Type B pancreatic cell (in vitro differentiated cells): ENCODE results near the gene DNAH2. TPM values are rescaled to one million over a fixed set of nuclear protein-coding genes. Genes with fewer than 3 reads are reported as not detected.
A peak's percentile ranks its signal among the peaks of the same experiment; 100 is the strongest.

Experiments used
- DNase-seq: peaks from one replicate; pipeline ENCODE4 v3.0.0; 2021; ENCODE audit warnings: mixed read lengths; ENCODE audit not compliant: unreplicated experiment; ENCODE audit errors: extremely low spot score
- H3K27ac Mint-ChIP-seq: 2 replicates; pipeline ENCODE4 v1.8.0; 2021; ENCODE audit warnings: mild to moderate bottlenecking, mixed read lengths
- H3K27me3 Mint-ChIP-seq: 2 replicates; pipeline ENCODE4 v1.8.0; 2021; ENCODE audit warnings: mixed read lengths
- H3K36me3 Mint-ChIP-seq: 2 replicates; pipeline ENCODE4 v1.8.0; 2021; ENCODE audit warnings: mixed read lengths
- H3K4me1 Mint-ChIP-seq: one replicate; pipeline ENCODE4 v1.8.0; 2021; ENCODE audit warnings: mixed read lengths; ENCODE audit not compliant: unreplicated experiment
- H3K4me3 Mint-ChIP-seq: 2 replicates; pipeline ENCODE4 v1.8.0; 2021; ENCODE audit warnings: mild to moderate bottlenecking, mixed read lengths
- H3K9me3 Mint-ChIP-seq: 2 replicates; pipeline ENCODE4 v1.8.0; 2021; ENCODE audit warnings: mixed read lengths
- CTCF ChIP-seq: fragments of 200-600 bp; sonication (generic); conservative IDR thresholded peaks from 2 replicates; pipeline ENCODE4 v1.5.0; 2021; ENCODE audit warnings: antibody characterized with exemption, mild to moderate bottlenecking
- total RNA-seq: library from RNA; stranded (reverse); gene quantifications from 2 replicates; pipeline ENCODE4 v1.2.1, GENCODE V29; 2021; ENCODE audit warnings: low replicate concordance

DNAH2 gene
- total RNA-seq, 1 donor from 2014 or later = 1.0 TPM

- TF ChIP-seq CTCF = no peak
These were observed 12.0 kb upstream of the DNAH2 start for GRCh38 chr17:7705269-7706255.

GRCh38 chr17:7706631-7707354 lies 10.8 kb upstream of the DNAH2 start:
- Mint-ChIP-seq H3K4me3 (peak overlapping the region; percentile 88), H3K27ac (no peak overlapping the region), H3K27me3 (peaks cover 25% of the 10 kb centered on the region), H3K9me3 (no peaks in the 10 kb centered on the region), H3K36me3 (peaks cover 4% of the 10 kb centered on the region), H3K4me1 (peaks cover 41% of the 10 kb centered on the region)
- TF ChIP-seq CTCF = no peak
- DNase-seq = no peak

More at GRCh38 chr17:7705269-7706255, 12.0 kb upstream of the DNAH2 start:
- peak overlapping the region; percentile 91 for H3K4me3 Mint-ChIP-seq
- H3K27ac Mint-ChIP-seq = peak overlapping the region; percentile 57
- DNase-seq = no peak
- peaks cover 31% of the 10 kb centered on the region for H3K4me1 Mint-ChIP-seq
- H3K27me3 Mint-ChIP-seq = peaks cover 20% of the 10 kb centered on the region
- H3K36me3 Mint-ChIP-seq = peaks cover under 1% of the 10 kb centered on the region
- no peaks in the 10 kb centered on the region for H3K9me3 Mint-ChIP-seq

GRCh38 chr17:7707446-7707845 lies 10.1 kb upstream of the DNAH2 start:
- peak overlapping the region; percentile 88 for H3K4me3 Mint-ChIP-seq
- TF ChIP-seq CTCF = no peak
- H3K4me1 Mint-ChIP-seq = peaks cover 45% of the 10 kb centered on the region
- H3K27ac Mint-ChIP-seq = no peak overlapping the region
- no peak for DNase-seq
- no peaks in the 10 kb centered on the region for H3K9me3 Mint-ChIP-seq
- H3K27me3 Mint-ChIP-seq = peaks cover 29% of the 10 kb centered on the region
- H3K36me3 Mint-ChIP-seq = peaks cover 4% of the 10 kb centered on the region

- Mint-ChIP-seq H3K27ac (no peak overlapping the region), H3K36me3 (peaks cover 4% of the 10 kb centered on the region), H3K4me1 (peaks cover 47% of the 10 kb centered on the region), H3K9me3 (no peaks in the 10 kb centered on the region), H3K27me3 (peaks cover 34% of the 10 kb centered on the region), H3K4me3 (peak overlapping the region; percentile 45)
- no peak for DNase-seq
- no peak for TF ChIP-seq CTCF
These were observed 9.4 kb upstream of the DNAH2 start for GRCh38 chr17:7707858-7708750.

- Mint-ChIP-seq H3K27me3 (peaks cover 35% of the 10 kb centered on the region), H3K36me3 (peaks cover 4% of the 10 kb centered on the region), H3K4me1 (peaks cover 42% of the 10 kb centered on the region), H3K27ac (no peak overlapping the region), H3K4me3 (no peak overlapping the region), H3K9me3 (no peaks in the 10 kb centered on the region)
- no peak for TF ChIP-seq CTCF
- no peak for DNase-seq
These were observed 8.5 kb upstream of the DNAH2 start for GRCh38 chr17:7709031-7709430.
